Calu3 (cell line): ENCODE data around the gene HEBP1. TPM values are rescaled to one million over a fixed set of nuclear protein-coding genes. Genes with fewer than 3 reads are reported as not detected.

Source experiments
- BruUV-seq: library from RNA; stranded (reverse); fragments of 400-500 nt; replicated peaks from 2 replicates; lab custom pipeline; 2021; lab: Mats Ljungman, UMichigan
- CTCF ChIA-PET: fragments of 300-600 bp; sonication (Branson Sonifier 250); formaldehyde crosslinking; loops from one replicate; lab custom pipeline; 2022; ENCODE audit warnings: antibody characterized with exemption; lab: Charles Lee
- DNase-seq: peaks from one replicate; pipeline ENCODE4 v3.0.0; 2022
- H3K27ac Mint-ChIP-seq: one replicate; pipeline ENCODE4 v1.8.0; 2022; ENCODE audit warnings: mixed read lengths; ENCODE audit not compliant: unreplicated experiment
- H3K27me3 Mint-ChIP-seq: one replicate; pipeline ENCODE4 v1.8.0; 2022; ENCODE audit warnings: mixed read lengths; ENCODE audit not compliant: unreplicated experiment
- H3K36me3 Mint-ChIP-seq: one replicate; pipeline ENCODE4 v1.8.0; 2022; ENCODE audit warnings: mild to moderate bottlenecking, moderate library complexity, mixed read lengths; ENCODE audit not compliant: insufficient read depth, unreplicated experiment
- H3K4me1 Mint-ChIP-seq: one replicate; pipeline ENCODE4 v1.8.0; 2022; ENCODE audit warnings: mild to moderate bottlenecking, low read depth, mixed read lengths; ENCODE audit not compliant: unreplicated experiment
- H3K4me3 Mint-ChIP-seq: one replicate; pipeline ENCODE4 v1.8.0; 2022; ENCODE audit warnings: mild to moderate bottlenecking, low read depth, moderate library complexity, mixed read lengths; ENCODE audit not compliant: unreplicated experiment
- H3K9me3 Mint-ChIP-seq: one replicate; pipeline ENCODE4 v1.8.0; 2022; ENCODE audit warnings: low read depth, mixed read lengths; ENCODE audit not compliant: unreplicated experiment
- intact Hi-C: fragments of 100-400 bp; cut with micrococcal nuclease; formaldehyde crosslinking; loops from one replicate; pipeline ENCODE4 v1.10.0; 2022; ENCODE audit not compliant: unreplicated experiment
- total RNA-seq: library from RNA; stranded (reverse); gene quantifications from 2 replicates; pipeline ENCODE4 v1.2.3, GENCODE V29; 2022
- TF ChIP-seq, protein P1 (sequence below): fragments of 200-600 bp; IDR thresholded peaks from one replicate; pipeline ENCODE4 v1.8.0; 2022; ENCODE audit warnings: antibody characterized with exemption; ENCODE audit not compliant: unreplicated experiment

Gene HEBP1
- total RNA-seq, 1 experiment from 2014 or later, result 10.6 TPM

GRCh38 chr12:12974211-12974610 is 25.9 kb downstream of the HEBP1 start:
- Mint-ChIP-seq H3K4me1 (peaks cover 8% of the 10 kb centered on the region), H3K27me3 (no peaks in the 10 kb centered on the region), H3K4me3 (no peak overlapping the region), H3K27ac (no peak overlapping the region), H3K9me3 (peaks cover 11% of the 10 kb centered on the region), H3K36me3 (no peaks in the 10 kb centered on the region)
- intact Hi-C loops, result loop anchor here (10.0 kb wide), 1 partner anchor 249 kb away; no protein-coding TSS in a partner anchor
- DNase-seq, result no peak
- CTCF ChIA-PET, result interaction anchor here (2.2 kb wide), 1 partner anchor 184 kb away, joined by 7 read pairs; no protein-coding TSS in a partner anchor
- TF ChIP-seq, protein P1, sequence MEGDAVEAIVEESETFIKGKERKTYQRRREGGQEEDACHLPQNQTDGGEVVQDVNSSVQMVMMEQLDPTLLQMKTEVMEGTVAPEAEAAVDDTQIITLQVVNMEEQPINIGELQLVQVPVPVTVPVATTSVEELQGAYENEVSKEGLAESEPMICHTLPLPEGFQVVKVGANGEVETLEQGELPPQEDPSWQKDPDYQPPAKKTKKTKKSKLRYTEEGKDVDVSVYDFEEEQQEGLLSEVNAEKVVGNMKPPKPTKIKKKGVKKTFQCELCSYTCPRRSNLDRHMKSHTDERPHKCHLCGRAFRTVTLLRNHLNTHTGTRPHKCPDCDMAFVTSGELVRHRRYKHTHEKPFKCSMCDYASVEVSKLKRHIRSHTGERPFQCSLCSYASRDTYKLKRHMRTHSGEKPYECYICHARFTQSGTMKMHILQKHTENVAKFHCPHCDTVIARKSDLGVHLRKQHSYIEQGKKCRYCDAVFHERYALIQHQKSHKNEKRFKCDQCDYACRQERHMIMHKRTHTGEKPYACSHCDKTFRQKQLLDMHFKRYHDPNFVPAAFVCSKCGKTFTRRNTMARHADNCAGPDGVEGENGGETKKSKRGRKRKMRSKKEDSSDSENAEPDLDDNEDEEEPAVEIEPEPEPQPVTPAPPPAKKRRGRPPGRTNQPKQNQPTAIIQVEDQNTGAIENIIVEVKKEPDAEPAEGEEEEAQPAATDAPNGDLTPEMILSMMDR, result no peak
- BruUV-seq, result no TSS peak

- Mint-ChIP-seq H3K36me3 (no peaks in the 10 kb centered on the region), H3K9me3 (peaks cover 11% of the 10 kb centered on the region), H3K4me3 (no peak overlapping the region), H3K27ac (no peak overlapping the region), H3K4me1 (peaks cover 8% of the 10 kb centered on the region), H3K27me3 (no peaks in the 10 kb centered on the region)
- no TSS peak for BruUV-seq
- CTCF ChIA-PET, result no interaction called here
- intact Hi-C loops, result loop anchor here (10.0 kb wide), 1 partner anchor 248 kb away; no protein-coding TSS in a partner anchor
- DNase-seq, result no peak
- TF ChIP-seq, protein P1, result no peak
Measured at GRCh38 chr12:12973019-12973418, 27.0 kb downstream of the HEBP1 start.

DNA sequence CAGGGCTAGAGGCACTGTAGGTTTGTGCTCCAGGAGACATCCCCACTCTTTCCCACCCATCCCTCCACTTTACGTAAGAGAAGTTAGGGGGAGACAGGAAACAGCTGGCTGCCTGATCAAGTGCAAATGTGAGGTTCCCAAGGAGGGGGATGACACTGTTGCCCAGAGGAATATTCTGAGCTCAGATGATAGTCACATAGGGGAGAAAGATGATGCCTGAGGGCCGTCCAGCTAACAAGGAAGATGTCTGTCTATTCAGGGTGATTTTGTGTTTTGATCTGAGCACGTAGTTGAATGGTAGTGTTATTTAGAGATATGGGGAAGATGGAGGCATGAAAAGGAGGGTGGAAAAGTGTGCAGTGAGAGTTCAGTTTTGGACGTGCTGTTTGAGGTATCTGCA is 34.2 kb downstream of the HEBP1 start:
- Mint-ChIP-seq H3K4me1 (no peaks in the 10 kb centered on the region), H3K27ac (no peak overlapping the region), H3K9me3 (peaks cover 9% of the 10 kb centered on the region), H3K36me3 (no peaks in the 10 kb centered on the region), H3K27me3 (no peaks in the 10 kb centered on the region), H3K4me3 (no peak overlapping the region)
- no TSS peak for BruUV-seq
- TF ChIP-seq, protein P1, result no peak
- DNase-seq, result no peak
- CTCF ChIA-PET, result no interaction called here
- intact Hi-C loops, result no loop called here

GRCh38 chr12:12964255-12964654 is 35.8 kb downstream of the HEBP1 start:
- H3K36me3 Mint-ChIP-seq, result no peaks in the 10 kb centered on the region
- H3K27ac Mint-ChIP-seq, result no peak overlapping the region
- H3K9me3 Mint-ChIP-seq, result peaks cover 9% of the 10 kb centered on the region
- H3K4me3 Mint-ChIP-seq, result no peak overlapping the region
- no peaks in the 10 kb centered on the region for H3K27me3 Mint-ChIP-seq
- intact Hi-C loops, result no loop called here
- CTCF ChIA-PET, result interaction anchor here (0.5 kb wide), 1 partner anchor 276 kb away, joined by 3 read pairs; no protein-coding TSS in a partner anchor
- DNase-seq, result no peak
- no peaks in the 10 kb centered on the region for H3K4me1 Mint-ChIP-seq
- TF ChIP-seq, protein P1, result no peak
- BruUV-seq, result no TSS peak
